ENCODE results near the gene NUBP2.

The NUBP2 gene

DNA sequence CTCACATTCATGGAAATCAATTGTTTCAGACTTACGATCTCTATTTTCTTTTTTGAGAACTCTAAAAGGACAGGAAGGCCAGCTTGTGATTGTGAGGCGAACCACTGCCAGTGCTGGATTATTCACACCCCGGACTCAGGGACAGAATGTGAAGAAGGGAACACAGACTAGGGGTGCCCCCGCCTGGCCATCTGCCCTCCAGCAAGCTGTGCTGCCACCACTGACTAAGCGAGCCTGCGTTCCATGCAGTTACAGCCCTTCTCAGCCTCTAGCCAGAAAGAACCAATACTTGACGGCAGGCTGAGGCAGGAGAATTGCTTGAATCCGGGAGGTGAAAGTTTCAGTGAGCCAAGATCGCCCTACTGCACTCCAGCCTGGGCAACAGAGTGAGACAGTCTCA is 41.1 kb downstream of the NUBP2 start:
- in situ Hi-C loops (cut with HindIII; ENCODE audit: low sequenced_read_pairs) = no loop called here

DNA sequence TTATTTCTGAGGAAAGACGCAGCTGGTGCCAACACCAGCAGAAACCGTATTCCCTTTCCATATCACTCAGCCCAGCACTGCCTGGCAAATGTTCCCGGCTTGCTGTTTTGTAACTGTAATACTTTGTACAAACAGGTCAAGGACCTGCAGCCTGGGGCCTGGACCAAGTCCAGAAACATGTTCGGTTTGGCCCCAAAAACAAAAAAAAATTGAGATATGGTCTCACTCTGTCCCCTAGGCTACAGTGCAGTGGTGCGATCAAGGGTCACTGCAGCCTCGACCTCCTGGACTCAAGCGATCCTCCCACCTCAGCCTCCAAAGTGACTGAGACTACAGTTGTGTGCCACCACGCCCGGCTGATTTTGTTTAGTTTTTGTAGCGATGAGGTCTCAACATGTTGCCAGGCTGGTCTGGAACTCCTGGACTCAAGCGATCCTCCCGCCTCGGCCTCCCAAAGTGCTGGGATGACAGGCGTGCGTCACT is 42.7 kb downstream of the NUBP2 start:
- in situ Hi-C loops (cut with HindIII; ENCODE audit: low sequenced_read_pairs) = no loop called here

DNA sequence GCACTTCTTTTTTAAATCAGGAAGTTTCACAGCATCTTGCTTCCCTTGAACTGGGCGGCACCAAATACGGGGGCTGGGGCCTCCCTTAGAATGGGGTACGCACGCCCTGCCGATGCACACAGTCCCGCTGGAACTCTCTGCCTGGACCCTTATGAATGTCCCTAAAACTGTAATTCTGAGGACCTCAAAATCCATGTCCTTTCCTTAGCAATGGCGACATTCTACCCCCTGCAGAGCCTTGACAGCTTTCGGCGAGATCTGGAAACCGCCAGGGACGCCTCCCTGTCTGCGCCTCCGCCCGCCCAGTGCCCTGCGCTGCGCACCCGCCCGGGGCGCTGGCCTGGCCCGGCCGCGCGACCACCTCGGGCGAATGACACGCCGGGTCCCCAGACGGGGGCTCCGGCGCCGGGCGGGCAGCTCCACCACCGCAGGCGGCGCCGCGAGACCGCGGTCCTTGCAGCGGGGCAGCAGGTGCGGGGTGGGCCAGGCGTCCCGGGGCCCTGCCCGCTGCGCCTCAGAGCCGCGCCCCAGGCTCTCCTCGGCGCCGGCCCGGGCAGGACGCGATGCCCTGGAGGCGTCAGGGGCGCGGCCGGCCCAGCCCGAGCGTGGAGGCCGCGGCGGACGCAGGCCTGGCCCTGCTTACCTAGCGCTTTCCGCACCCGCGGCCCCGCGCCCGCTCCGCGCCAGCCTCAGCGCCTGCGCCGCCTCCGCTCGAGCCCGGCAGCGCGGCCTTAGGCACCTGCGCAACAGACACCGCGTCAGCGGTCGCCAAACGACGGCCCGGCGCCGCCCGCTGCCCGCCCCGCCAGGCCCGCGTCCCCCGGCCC is 43.3 kb downstream of the NUBP2 start:
- in situ Hi-C loops (cut with HindIII; ENCODE audit: low sequenced_read_pairs) = no loop called here

DNA sequence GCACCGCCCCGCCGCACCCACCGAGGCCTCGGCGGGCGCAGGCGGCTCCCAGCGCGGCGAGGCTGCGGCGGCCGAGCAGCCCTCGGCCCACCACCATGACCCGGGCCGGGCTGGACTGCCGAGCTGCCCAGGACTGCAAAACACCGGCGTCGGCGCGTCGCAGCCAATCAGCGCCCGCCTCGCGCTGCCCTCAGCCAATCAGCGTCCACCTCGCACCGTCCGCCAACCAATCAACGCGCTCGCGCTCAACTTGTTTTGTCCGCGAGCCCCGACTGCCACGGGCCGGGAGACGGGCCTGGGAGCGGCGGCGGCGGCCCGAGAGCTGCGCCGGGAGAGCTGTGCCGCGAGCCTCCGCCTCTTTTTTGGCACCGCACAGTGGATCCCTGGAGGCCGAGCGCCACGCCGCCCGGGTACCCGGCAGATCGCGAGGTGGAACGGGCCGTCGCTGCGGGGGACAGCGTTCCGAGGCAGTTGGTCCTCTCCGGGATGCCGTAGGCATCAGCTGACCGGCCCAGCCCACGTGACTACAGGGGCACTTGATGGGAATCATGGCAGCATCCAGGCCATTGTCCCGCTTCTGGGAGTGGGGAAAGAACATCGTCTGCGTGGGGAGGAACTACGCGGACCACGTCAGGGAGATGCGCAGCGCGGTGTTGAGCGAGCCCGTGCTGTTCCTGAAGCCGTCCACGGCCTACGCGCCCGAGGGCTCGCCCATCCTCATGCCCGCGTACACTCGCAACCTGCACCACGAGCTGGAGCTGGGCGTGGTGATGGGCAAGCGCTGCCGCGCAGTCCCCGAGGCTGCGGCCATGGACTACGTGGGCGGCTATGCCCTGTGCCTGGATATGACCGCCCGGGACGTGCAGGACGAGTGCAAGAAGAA is 44.2 kb downstream of the NUBP2 start, which contains the start of the genes FAHD1 and HAGH:
TSS of gene FAHD1 (plus strand) at position 516 of the 883 bp plus-strand sequence. CDS start at position 549, 33 bp downstream.
TSS of gene HAGH (minus strand) at position 135 of the 883 bp plus-strand sequence. CDS start at position 97, 38 bp downstream.
- in situ Hi-C loops (cut with HindIII; ENCODE audit: low sequenced_read_pairs) = no loop called here

DNA sequence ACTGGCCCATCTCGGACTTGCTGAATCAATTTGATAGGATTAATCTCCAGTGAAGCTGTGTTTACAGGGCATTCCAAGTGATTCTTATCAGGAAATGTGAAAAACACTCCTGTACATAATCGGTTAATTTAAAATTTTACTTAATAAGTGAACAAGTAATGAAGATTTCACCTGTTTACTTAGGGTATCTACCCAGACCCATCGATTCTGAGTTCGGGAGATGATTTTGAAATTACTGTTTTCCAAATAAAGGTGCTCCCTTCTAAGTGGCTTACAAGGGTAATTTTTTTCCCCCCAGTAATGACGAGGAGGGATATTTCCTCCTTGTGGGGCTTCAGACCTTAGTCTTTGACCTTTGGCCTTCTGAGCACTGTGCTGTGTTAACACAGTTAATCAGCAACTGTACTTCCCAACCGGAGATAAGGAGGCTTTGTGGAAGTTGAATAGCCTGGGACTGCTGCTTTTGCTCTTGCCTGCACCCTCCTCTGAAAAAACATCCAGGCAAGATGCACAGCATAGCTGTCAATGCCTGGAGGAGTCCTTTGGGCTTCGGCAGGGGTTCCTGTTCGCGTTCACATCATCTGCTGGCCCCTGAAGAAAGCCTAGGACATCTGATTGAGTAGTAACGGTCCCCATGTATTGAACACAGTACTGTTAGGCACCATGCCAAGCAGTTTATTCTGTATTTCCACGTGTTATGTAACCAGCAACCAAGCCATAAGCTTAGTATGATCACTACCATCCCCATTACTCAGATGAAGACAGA is 46.1 kb downstream of the NUBP2 start:
- in situ Hi-C loops (cut with HindIII; ENCODE audit: low sequenced_read_pairs) = no loop called here

DNA sequence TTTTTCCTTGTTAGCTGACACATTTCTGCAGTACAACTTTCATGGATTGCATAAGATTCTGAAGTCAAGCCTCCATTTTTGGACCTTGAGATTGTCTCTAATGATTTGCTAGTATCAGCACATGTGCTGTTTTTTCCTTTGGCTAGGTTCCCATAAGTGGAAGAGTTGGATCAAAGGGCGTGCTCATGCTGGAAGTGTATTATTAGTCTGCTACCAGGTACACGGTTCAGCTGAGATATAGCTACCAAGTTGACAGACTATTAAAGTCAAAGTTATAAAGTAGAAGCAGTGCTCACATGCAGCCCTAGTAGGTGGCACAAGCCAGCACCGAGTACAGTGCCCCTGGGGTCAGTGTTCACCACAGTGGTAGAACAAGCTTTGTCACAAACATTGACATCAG is 47.5 kb downstream of the NUBP2 start:
- in situ Hi-C loops (cut with HindIII; ENCODE audit: low sequenced_read_pairs) = no loop called here

DNA sequence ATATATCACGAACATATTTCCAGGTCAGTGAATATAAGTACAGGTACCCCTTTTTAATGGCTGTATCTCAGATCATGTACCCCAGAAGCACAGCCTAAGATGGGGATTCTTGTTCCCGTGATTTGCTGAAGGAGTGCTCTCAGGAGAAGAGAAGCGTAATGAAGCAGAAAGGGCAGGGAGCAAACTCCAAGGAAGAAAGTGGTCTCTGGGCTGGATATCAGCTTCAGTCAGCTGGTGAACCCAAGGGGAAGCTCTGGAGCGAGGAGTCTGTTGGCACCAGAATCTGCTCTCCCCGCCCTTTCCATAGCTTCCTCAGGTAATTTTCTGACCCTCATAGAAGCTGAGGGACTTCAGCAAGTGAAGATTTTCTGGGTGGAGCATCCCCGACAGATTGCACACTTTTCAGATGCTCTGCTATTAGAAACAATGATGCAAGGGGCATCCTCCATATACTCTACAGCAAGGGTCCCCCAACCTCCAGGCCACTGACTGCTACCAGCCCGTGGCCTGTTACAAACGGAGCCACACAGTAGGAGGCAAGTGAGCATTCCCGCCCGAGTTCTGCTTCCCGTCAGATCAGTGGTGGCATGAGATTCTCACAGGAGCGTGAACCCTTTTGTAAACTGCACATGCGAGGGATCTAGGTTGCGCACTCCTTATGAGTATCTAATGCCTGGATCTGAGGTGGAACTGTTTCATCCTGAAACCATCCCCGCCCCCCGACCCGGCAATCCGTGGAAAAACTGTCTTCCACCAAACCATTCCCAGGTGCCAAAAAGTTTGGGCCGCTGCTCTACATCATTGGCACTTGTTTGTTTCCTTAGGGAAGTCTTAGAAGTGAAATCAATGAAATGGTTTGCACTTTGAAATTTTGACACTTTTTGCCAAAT is 48.7 kb downstream of the NUBP2 start:
- in situ Hi-C loops (cut with HindIII; ENCODE audit: low sequenced_read_pairs) = no loop called here

DNA sequence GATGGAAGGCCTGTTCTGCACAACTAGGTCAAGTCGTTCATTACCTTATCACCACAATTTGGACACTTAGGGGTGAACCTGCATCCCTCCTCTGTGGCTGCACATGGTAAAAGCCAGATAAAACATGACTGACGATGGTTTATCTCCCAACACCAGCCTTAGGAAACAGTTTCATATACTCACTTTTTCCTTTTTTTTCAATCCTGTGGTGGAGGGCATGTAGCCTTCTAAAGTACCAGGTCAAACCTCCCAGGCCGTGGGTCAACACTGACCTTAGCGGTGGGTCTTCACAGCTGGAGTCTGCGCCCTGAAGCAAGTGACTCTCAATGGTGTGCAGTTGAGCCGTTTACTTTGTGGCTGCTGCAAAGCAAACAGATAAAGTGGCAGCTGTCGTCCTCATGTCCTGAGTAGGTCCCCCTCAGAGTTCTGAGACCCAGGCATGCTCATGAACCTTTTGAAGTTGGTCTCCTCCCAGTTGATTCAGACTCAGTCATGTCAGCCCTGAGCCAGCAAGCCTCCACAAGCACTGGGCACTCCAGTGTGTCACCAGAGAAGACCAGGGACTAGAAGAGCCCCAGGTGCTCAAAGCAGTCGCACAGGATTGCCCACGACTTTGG is 50.2 kb downstream of the NUBP2 start:
- in situ Hi-C loops (cut with HindIII; ENCODE audit: low sequenced_read_pairs) = no loop called here

DNA sequence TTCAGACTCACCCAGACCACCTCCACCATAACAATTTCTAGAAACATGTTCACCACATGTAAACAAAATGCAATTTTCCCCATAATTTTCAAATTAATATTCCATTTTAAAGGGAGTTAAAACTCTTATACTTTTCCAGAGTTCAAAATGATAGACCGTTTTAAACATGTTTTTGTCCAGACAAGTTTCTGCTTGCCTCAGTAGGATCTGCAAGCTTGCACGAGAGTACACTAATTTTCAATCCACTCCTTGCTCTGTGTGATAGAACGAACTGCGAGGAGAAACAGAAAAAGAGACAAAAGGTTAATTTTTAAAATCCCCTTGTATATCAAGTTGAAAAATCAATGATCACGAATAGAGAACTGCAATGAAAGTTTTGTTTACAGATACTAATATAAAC is 51.3 kb downstream of the NUBP2 start:
- in situ Hi-C loops (cut with HindIII; ENCODE audit: low sequenced_read_pairs) = no loop called here

Data from DLD1 (cell line).